ENCODE results near the gene SNX22. TPM values are rescaled to one million over a fixed set of nuclear protein-coding genes. Genes with fewer than 3 reads are reported as not detected.

SNX22 gene
- total RNA-seq, 1 donor: under 0.01 TPM

GRCh38 chr15:64144192-64144564, 7.4 kb upstream of the SNX22 start:
- no peak for DNase-seq (ENCODE audit: low read depth)
- no peak overlapping the region for H3K4me3 ChIP-seq (ENCODE audit: low read depth, low read length)
- no peak for TF ChIP-seq CTCF (IDR thresholded peaks at IDR 0.05; ENCODE audit: insufficient read depth, low read depth, low read length)

- H3K4me3 ChIP-seq (ENCODE audit: low read depth, low read length): no peak overlapping the region
- TF ChIP-seq CTCF (IDR thresholded peaks at IDR 0.05; ENCODE audit: insufficient read depth, low read depth, low read length): no peak
- DNase-seq (ENCODE audit: low read depth): no peak
These were observed 6.8 kb upstream of the SNX22 start for GRCh38 chr15:64144565-64145281.

GRCh38 chr15:64146041-64146440, 5.5 kb upstream of the SNX22 start:
- H3K4me3 ChIP-seq (ENCODE audit: low read depth, low read length): no peak overlapping the region
- TF ChIP-seq CTCF (IDR thresholded peaks at IDR 0.05; ENCODE audit: insufficient read depth, low read depth, low read length): no peak
- no peak for DNase-seq (ENCODE audit: low read depth)

GRCh38 chr15:64146520-64146884, 5.0 kb upstream of the SNX22 start:
- no peak for DNase-seq (ENCODE audit: low read depth)
- no peak for TF ChIP-seq CTCF (IDR thresholded peaks at IDR 0.05; ENCODE audit: insufficient read depth, low read depth, low read length)
- no peak overlapping the region for H3K4me3 ChIP-seq (ENCODE audit: low read depth, low read length)

GRCh38 chr15:64146885-64147681, 4.4 kb upstream of the SNX22 start:
- no peak overlapping the region for H3K4me3 ChIP-seq (ENCODE audit: low read depth, low read length)
- DNase-seq (ENCODE audit: low read depth): no peak
- TF ChIP-seq CTCF (IDR thresholded peaks at IDR 0.05; ENCODE audit: insufficient read depth, low read depth, low read length): no peak

GRCh38 chr15:64148168-64148567, 3.4 kb upstream of the SNX22 start:
- no peak for DNase-seq (ENCODE audit: low read depth)
- no peak overlapping the region for H3K4me3 ChIP-seq (ENCODE audit: low read depth, low read length)
- TF ChIP-seq CTCF (IDR thresholded peaks at IDR 0.05; ENCODE audit: insufficient read depth, low read depth, low read length): no peak

Measured in fibroblast of villous mesenchyme (primary cell).